ENCODE measurements around the gene CDCP2. TPM values are rescaled to one million over a fixed set of nuclear protein-coding genes. Genes with fewer than 3 reads are reported as not detected.

Gene CDCP2
- total and polyA plus RNA-seq, 8 donors = 0.15 to 0.18 (median 0.18) TPM; not detected in 4

DNA sequence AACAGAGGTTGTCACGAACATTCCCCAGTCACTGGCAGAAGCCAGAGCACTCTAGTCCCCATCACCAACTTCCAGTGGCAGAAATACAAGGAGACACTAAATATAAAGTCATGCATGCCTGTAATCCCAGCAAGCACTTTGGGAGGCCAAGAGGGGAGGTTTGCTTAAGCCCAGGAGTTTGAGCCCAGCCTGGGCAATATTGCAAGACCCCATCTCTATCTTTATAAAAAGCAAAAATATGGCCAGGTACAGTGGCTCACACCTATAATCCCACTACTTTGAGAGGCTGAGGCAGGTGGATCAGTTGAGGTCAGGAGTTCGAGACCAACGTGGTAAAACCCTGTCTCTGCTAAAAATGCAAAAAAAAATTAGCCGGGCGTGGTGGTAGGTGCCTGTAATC, 40.7 kb upstream of the CDCP2 start:
- no peak for ATAC-seq
- H3K4me3 ChIP-seq = no peak overlapping the region
- no peak for TF ChIP-seq CTCF (IDR thresholded peaks at IDR 0.05)
- H3K4me1 ChIP-seq = no peaks in the 10 kb centered on the region
- DNase-seq = no peak
- H3K27me3 ChIP-seq = no peaks in the 10 kb centered on the region
- H3K27ac ChIP-seq = no peak overlapping the region
- intact Hi-C loops (cut with DNase I) = no loop called here
- no peaks in the 10 kb centered on the region for H3K9me3 ChIP-seq
- H3K36me3 ChIP-seq = peaks cover 0 to 40% of the 10 kb centered on the region in 2 donors

DNA sequence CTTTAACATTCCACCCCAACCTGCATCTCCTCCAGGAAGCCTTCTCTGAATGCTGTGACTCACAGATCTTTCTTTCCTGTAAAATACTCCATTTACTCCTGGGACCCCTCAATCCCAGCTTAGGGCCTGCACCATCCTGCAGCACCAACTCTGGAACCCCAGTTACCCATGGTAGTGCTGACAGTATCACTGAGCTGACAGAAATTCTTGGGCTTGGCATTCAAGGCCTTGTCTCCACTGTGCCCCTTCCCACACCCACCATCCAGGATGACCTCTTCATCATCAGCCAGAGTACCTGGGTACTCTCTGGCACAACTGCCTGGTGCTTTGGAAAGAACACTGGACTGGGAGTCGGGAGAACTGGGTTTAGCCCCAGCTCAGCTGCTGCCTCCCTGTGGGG, 38.7 kb upstream of the CDCP2 start:
- peaks cover 0 to 45% of the 10 kb centered on the region in 2 donors for H3K36me3 ChIP-seq

GRCh38 chr1:54190526-54190925, 37.7 kb upstream of the CDCP2 start:
- Histone ChIP-seq H3K27ac (no peak overlapping the region), H3K4me1 (no peaks in the 10 kb centered on the region), H3K36me3 (peaks cover 0 to 54% of the 10 kb centered on the region in 2 donors), H3K27me3 (no peaks in the 10 kb centered on the region), H3K9me3 (no peaks in the 10 kb centered on the region), H3K4me3 (no peak overlapping the region)
- TF ChIP-seq CTCF (IDR thresholded peaks at IDR 0.05) = no peak
- DNase-seq (no peak), ATAC-seq (no peak)
- intact Hi-C loops (cut with DNase I) = no loop called here

More for the DNA sequence above, 38.7 kb upstream of the CDCP2 start:
- H3K27ac ChIP-seq = no peak overlapping the region
- no peaks in the 10 kb centered on the region for H3K4me1 ChIP-seq
- H3K9me3 ChIP-seq = no peaks in the 10 kb centered on the region
- DNase-seq (no peak), ATAC-seq (no peak)
- no peaks in the 10 kb centered on the region for H3K27me3 ChIP-seq
- intact Hi-C loops (cut with DNase I) = no loop called here
- TF ChIP-seq CTCF (IDR thresholded peaks at IDR 0.05) = no peak
- no peak overlapping the region for H3K4me3 ChIP-seq

- Histone ChIP-seq H3K4me3 (no peak overlapping the region), H3K4me1 (no peaks in the 10 kb centered on the region), H3K27ac (no peak overlapping the region), H3K9me3 (no peaks in the 10 kb centered on the region), H3K36me3 (peaks cover 0 to 40% of the 10 kb centered on the region in 2 donors), H3K27me3 (no peaks in the 10 kb centered on the region)
- ATAC-seq (no peak), DNase-seq (no peak)
- intact Hi-C loops (cut with DNase I) = no loop called here
- TF ChIP-seq CTCF (IDR thresholded peaks at IDR 0.05) = no peak
Measured at GRCh38 chr1:54188291-54188690, 35.5 kb upstream of the CDCP2 start.

DNA sequence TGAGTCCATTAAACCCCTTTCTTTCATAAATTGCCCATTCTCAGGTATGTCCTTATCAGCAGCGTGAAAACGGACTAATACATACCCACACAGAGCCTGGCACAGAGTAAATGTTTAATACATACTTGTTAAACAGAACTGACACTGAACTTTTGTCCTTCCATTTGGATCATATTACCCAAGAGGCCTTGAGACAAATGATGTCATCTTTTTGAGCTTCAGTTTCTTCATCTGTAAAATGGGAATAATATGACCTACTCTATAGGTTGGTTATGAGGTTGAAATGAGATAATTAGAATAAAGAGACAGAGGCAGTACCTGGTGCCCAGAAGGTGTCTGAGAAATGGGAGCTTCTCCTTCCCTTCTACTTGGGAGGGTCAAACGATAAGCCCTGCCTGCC, 33.3 kb upstream of the CDCP2 start:
- no peak overlapping the region for H3K4me3 ChIP-seq
- no peaks in the 10 kb centered on the region for H3K9me3 ChIP-seq
- intact Hi-C loops (cut with DNase I) = no loop called here
- TF ChIP-seq CTCF (IDR thresholded peaks at IDR 0.05) = no peak
- ATAC-seq (no peak), DNase-seq (no peak)
- H3K4me1 ChIP-seq = no peaks in the 10 kb centered on the region
- H3K36me3 ChIP-seq = peaks cover 0 to 34% of the 10 kb centered on the region in 2 donors
- H3K27me3 ChIP-seq = no peaks in the 10 kb centered on the region
- no peak overlapping the region for H3K27ac ChIP-seq
